ENCODE results near the gene PLB1.
A peak's percentile ranks its signal among the peaks of the same experiment; 100 is the strongest.

PLB1 gene

DNA sequence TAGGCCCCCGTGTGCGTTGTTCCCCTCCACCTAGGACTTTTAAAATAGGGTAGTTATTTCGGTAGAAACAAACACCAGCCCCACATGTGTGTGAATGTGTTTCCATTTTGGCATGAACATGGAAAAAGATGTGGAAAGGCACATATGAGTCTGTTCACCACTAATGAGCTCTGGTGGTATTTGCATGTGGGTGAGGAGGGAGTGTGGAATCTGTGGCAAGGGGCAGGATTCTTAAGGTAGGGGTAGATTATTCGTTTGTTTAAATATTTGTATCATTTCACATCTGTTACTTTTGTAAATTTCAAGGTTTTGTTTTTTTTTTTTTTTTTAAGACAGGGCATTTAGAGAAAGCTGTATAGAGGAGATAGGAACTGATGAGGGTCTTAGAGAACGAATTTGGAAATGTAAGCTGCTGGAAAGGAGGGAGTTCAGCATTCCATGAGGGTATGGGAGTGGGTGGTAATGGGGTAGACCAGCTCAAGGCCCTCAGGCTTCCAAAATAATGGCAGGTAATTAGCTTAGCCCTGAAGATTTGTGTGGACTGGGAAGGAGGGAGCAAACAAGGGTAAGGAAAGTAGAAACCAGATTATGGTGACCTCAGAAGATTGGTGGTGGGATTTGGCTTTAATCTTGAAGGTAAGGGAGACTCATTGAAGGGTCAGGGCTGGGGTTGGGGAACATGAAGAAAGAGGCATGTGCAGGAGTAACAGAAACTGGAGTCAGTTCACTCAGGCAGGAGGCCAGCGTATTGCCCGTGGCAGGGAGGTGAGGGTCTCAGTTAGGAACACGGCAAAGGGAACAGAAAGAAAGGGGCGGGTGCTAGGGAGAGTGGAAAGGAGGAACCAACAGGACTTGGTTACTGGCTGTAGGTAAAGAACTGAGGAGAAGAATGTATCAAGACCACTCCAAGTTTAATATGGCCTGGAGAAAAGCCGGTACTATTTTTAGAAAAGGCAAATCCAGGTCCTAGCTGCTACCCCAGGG, 123.6 kb downstream of the PLB1 start:
- Histone ChIP-seq H3K4me1 (ENCODE audit: control insufficient read depth, insufficient read depth, low read depth, low read length) (peaks cover 14% of the 10 kb centered on the region), H2BK120ac (ENCODE audit: low read depth, low read length) (peak overlapping the region; percentile 15), H3K36me3 (ENCODE audit: control insufficient read depth in 1 of 2, insufficient read depth in 2 of 2, low read depth in 1 of 2, low read length in 2 of 2) (no peaks in the 10 kb centered on the region), H2BK12ac (ENCODE audit: low read length in 2 of 2) (peak overlapping the region; percentile 87 to 99), H2BK5ac (ENCODE audit: low read depth, low read length, poor library complexity, severe bottlenecking) (peak overlapping the region; percentile 4), H3K4me2 (ENCODE audit: low read length, poor library complexity, severe bottlenecking) (no peak overlapping the region), H3K18ac (ENCODE audit: low read depth in 1 of 2, low read length in 2 of 2) (peak overlapping the region; percentile 35 to 63), H3K9me3 (ENCODE audit: control insufficient read depth, low read length) (no peaks in the 10 kb centered on the region), H3K27ac (ENCODE audit: low read length, poor library complexity, severe bottlenecking) (no peak overlapping the region), H2AK5ac (ENCODE audit: low read length, severe bottlenecking) (peak overlapping the region; percentile 64), H3K79me1 (replicated peaks; ENCODE audit: low read length, poor library complexity, severe bottlenecking) (peaks cover 2% of the 10 kb centered on the region), H3K23ac (ENCODE audit: low read length in 2 of 2) (no peak overlapping the region), H3K14ac (ENCODE audit: low read length in 2 of 2) (no peak overlapping the region), H4K91ac (ENCODE audit: low read length) (peak overlapping the region; percentile 7), H3K9ac (ENCODE audit: low read length) (no peak overlapping the region), H2BK15ac (ENCODE audit: low read depth, poor library complexity, severe bottlenecking) (no peak overlapping the region), H4K8ac (ENCODE audit: low read length) (no peak overlapping the region), H3K4ac (ENCODE audit: low read depth in 1 of 2, low read length in 2 of 2) (peak overlapping the region; percentile 36 to 37), H3K4me3 (ENCODE audit: insufficient read depth in 1 of 2, low read depth in 1 of 2, low read length in 2 of 2) (no peak overlapping the region), H3K27me3 (ENCODE audit: control insufficient read depth in 1 of 2, insufficient read depth in 1 of 2, low read length in 2 of 2) (no peaks in the 10 kb centered on the region), H2AFZ (ENCODE audit: low read depth, low read length) (no peak overlapping the region)
- 92% methylated on average over 9 of the region's 10 CpGs for WGBS
- no peak for DNase-seq

GRCh38 chr2:28620291-28620793, 124.5 kb downstream of the PLB1 start:
- H2BK15ac ChIP-seq (ENCODE audit: low read depth, poor library complexity, severe bottlenecking) = peak overlapping the region; percentile 73
- H2BK12ac ChIP-seq (ENCODE audit: low read length in 2 of 2) = peak overlapping the region; percentile 99
- no peak overlapping the region for H2BK5ac ChIP-seq (ENCODE audit: low read depth, low read length, poor library complexity, severe bottlenecking)
- WGBS = 93% methylated on average over 4 of the region's 5 CpGs
- no peaks in the 10 kb centered on the region for H3K27me3 ChIP-seq (ENCODE audit: control insufficient read depth in 1 of 2, insufficient read depth in 1 of 2, low read length in 2 of 2)
- H3K4me3 ChIP-seq (ENCODE audit: insufficient read depth in 1 of 2, low read depth in 1 of 2, low read length in 2 of 2) = no peak overlapping the region
- peak overlapping the region; percentile 64 for H2AK5ac ChIP-seq (ENCODE audit: low read length, severe bottlenecking)
- H3K79me1 ChIP-seq (replicated peaks; ENCODE audit: low read length, poor library complexity, severe bottlenecking) = no peaks in the 10 kb centered on the region
- peak overlapping the region; percentile 84 for H3K9ac ChIP-seq (ENCODE audit: low read length)
- peak overlapping the region; percentile 73 for H4K91ac ChIP-seq (ENCODE audit: low read length)
- no peak overlapping the region for H2AFZ ChIP-seq (ENCODE audit: low read depth, low read length)
- H3K36me3 ChIP-seq (ENCODE audit: control insufficient read depth in 1 of 2, insufficient read depth in 2 of 2, low read depth in 1 of 2, low read length in 2 of 2) = no peaks in the 10 kb centered on the region
- no peak overlapping the region for H3K23ac ChIP-seq (ENCODE audit: low read length in 2 of 2)
- H4K8ac ChIP-seq (ENCODE audit: low read length) = peak overlapping the region; percentile 49
- H3K27ac ChIP-seq (ENCODE audit: low read length, poor library complexity, severe bottlenecking) = no peak overlapping the region
- peak overlapping the region; percentile 47 to 91 for H3K18ac ChIP-seq (ENCODE audit: low read depth in 1 of 2, low read length in 2 of 2)
- no peak overlapping the region for H3K4me2 ChIP-seq (ENCODE audit: low read length, poor library complexity, severe bottlenecking)
- H3K9me3 ChIP-seq (ENCODE audit: control insufficient read depth, low read length) = no peaks in the 10 kb centered on the region
- peak overlapping the region; percentile 9 to 36 for H3K4ac ChIP-seq (ENCODE audit: low read depth in 1 of 2, low read length in 2 of 2)
- peak overlapping the region in 1 of 2 experiments; percentile 19 for H3K14ac ChIP-seq (ENCODE audit: low read length in 2 of 2)
- peaks cover 13% of the 10 kb centered on the region for H3K4me1 ChIP-seq (ENCODE audit: control insufficient read depth, insufficient read depth, low read depth, low read length)
- peak overlapping the region; percentile 80 for H2BK120ac ChIP-seq (ENCODE audit: low read depth, low read length)
- DNase-seq = no peak

DNA sequence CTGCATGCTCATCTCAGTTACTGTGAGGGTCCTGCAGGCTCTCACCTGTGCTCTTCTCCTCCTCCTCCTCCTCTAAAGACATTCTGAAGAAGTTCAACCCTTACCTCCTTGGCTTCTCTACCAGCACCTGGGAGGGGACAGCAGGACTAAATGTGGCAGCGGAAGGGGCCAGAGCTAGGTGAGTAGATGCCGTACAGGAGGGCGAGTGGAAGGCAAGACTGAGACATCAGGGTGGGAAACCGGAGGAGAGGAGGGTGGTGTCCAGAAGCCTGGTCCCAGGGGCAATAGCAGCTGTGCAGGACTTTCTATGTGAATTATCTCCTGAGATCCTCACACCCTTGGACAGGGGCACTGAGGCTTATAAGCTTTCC, 124.9 kb downstream of the PLB1 start:
- Histone ChIP-seq H3K14ac (ENCODE audit: low read length in 2 of 2) (no peak overlapping the region), H2AFZ (ENCODE audit: low read depth, low read length) (peak overlapping the region; percentile 39), H3K18ac (ENCODE audit: low read depth in 1 of 2, low read length in 2 of 2) (peak overlapping the region; percentile 47 to 91), H3K27ac (ENCODE audit: low read length, poor library complexity, severe bottlenecking) (no peak overlapping the region), H3K4me1 (ENCODE audit: control insufficient read depth, insufficient read depth, low read depth, low read length) (peaks cover 17% of the 10 kb centered on the region), H2BK5ac (ENCODE audit: low read depth, low read length, poor library complexity, severe bottlenecking) (no peak overlapping the region), H3K4me2 (ENCODE audit: low read length, poor library complexity, severe bottlenecking) (no peak overlapping the region), H3K23ac (ENCODE audit: low read length in 2 of 2) (peak overlapping the region in 1 of 2 experiments; percentile 37), H3K9ac (ENCODE audit: low read length) (peak overlapping the region; percentile 84), H2BK12ac (ENCODE audit: low read length in 2 of 2) (peak overlapping the region; percentile 99), H4K91ac (ENCODE audit: low read length) (peak overlapping the region; percentile 73), H4K8ac (ENCODE audit: low read length) (peak overlapping the region; percentile 49), H2BK120ac (ENCODE audit: low read depth, low read length) (peak overlapping the region; percentile 80), H3K36me3 (ENCODE audit: control insufficient read depth in 1 of 2, insufficient read depth in 2 of 2, low read depth in 1 of 2, low read length in 2 of 2) (no peaks in the 10 kb centered on the region), H3K4me3 (ENCODE audit: insufficient read depth in 1 of 2, low read depth in 1 of 2, low read length in 2 of 2) (no peak overlapping the region), H3K79me1 (replicated peaks; ENCODE audit: low read length, poor library complexity, severe bottlenecking) (no peaks in the 10 kb centered on the region), H3K27me3 (ENCODE audit: control insufficient read depth in 1 of 2, insufficient read depth in 1 of 2, low read length in 2 of 2) (no peaks in the 10 kb centered on the region), H3K9me3 (ENCODE audit: control insufficient read depth, low read length) (no peaks in the 10 kb centered on the region), H2AK5ac (ENCODE audit: low read length, severe bottlenecking) (peak overlapping the region; percentile 41), H3K4ac (ENCODE audit: low read depth in 1 of 2, low read length in 2 of 2) (peak overlapping the region; percentile 9 to 27), H2BK15ac (ENCODE audit: low read depth, poor library complexity, severe bottlenecking) (peak overlapping the region; percentile 73)
- 87% methylated on average over 4 of the region's 4 CpGs for WGBS
- no peak for DNase-seq
